Amygdala (tissue), 56 donors: Measurements from ENCODE around the gene HOXC5.

Experiments
- DNase-seq, 56 donors: peaks; one replicate each; lab custom pipeline; 2025; lab: John Stamatoyannopoulos, UW

HOXC5 gene

GRCh38 chr12:54032627-54033100 lies at the start of gene HOXC5:
TSS of gene HOXC5 (plus strand) at chr12:54033050. CDS start at chr12:54033123, 73 bp downstream.
- DNase-seq = peak in 27 of 56 donors; percentile 1 to 68 (median 14)

- no peak for DNase-seq
Measured at GRCh38 chr12:53983568-53983949, 49.3 kb upstream of the HOXC5 start.

GRCh38 chr12:53983950-53984572 lies 48.8 kb upstream of the HOXC5 start:
- no peak for DNase-seq

- peak in 18 of 56 donors; percentile 1 to 58 (median 14) for DNase-seq
Measured at GRCh38 chr12:53984901-53985691, 47.8 kb upstream of the HOXC5 start, which contains the start of gene HOXC10. TSS of gene HOXC10 (plus strand) at chr12:53985146. CDS start at chr12:53985260, 114 bp downstream.

- DNase-seq = no peak
Measured at GRCh38 chr12:53985692-53985993, 47.2 kb upstream of the HOXC5 start.

- no peak for DNase-seq
Measured at GRCh38 chr12:53985994-53986685, 46.7 kb upstream of the HOXC5 start.

DNA sequence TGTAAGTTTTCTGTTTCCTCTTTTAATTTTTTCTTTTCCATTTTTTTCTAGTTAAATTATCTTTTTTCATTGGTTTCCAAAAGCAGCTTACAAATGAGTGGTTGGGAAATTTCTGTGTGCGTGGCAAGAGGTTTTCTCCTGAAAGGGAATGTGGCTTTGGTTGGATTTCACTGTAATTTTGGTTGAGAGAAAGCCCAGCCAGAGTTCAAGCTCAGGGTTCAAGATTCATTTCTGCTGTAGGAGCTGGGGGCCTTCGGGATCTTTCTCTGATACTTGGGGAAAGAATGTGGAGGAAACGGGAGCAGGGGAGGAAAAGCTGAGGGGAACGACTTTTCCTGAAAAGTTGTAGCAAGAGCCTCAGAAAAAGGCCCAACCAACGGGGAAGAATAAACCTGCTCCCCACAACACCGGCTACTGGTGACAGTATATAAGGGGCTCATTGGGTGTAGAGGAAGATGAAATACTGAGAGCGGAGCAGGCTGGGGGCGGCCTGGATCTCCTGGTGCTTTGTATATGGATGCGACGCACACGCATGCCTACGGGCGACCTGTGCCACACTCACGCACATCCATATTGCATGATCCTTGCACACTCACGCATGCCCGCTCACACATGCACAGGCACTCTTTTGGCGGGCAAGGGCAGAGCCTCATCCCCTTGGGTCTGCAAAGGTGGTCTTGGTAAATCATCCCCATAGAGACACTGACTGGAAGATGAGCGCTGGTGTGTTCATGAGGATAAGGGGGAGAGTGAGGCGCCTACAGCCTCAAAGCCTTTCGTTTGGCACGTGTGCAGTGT lies 46.0 kb upstream of the HOXC5 start:
- DNase-seq = no peak

DNA sequence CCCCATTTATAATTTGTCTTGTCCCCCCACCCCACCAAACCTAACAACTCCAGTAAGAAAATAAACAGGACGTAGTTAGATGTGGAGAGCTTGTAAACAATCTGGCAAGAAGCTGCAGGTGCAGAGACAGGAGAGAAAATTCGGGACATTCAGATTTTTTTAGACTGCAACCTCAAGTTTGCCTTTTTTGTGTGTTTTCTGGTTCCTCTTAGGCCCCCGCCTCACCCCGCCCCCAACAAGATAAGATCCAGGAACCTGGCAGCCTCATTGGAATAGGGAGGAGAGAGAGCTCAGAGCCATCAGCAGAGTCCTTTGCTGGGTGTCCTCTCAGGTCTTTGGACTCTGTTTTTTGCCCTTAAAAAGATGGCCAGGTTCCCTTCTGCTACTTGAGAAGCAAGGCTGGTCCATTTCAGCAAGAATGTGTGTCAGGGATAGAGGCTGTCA lies 45.0 kb upstream of the HOXC5 start:
- DNase-seq = no peak

GRCh38 chr12:53988541-53989226 lies 44.2 kb upstream of the HOXC5 start:
- no peak for DNase-seq

GRCh38 chr12:53989227-53990113 lies 43.4 kb upstream of the HOXC5 start:
- DNase-seq = peak in 4 of 56 donors; percentile 3 to 21 (median 10)

- no peak for DNase-seq
Measured at GRCh38 chr12:53990311-53991076, 42.4 kb upstream of the HOXC5 start.

GRCh38 chr12:53991077-53991460 lies 41.8 kb upstream of the HOXC5 start:
- no peak for DNase-seq

DNA sequence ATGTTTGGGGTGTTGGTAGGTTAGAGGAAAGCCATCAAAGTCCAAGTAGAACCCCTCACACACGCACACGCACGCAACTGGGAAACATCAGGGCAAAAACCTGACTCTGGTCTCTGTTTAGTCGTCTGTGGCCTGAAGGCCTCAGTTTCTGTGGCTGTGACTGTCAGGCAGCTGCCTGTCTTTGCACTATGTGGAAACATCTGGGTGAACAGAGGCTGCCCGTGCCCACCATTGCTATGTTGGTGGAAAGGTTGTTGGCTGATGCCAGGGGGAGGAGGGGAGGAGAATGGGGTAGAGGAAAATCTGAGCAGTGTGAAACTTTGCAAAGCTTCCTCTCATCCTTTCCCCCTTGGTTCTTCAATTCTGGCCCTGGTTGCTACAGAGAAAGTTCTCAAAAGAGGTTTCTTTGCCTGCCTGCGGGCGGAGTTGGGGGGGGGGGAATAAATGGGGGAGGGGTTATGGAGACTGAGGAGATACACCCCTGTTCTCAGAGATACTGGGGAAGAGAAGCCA lies 40.4 kb upstream of the HOXC5 start:
- no peak for DNase-seq

DNA sequence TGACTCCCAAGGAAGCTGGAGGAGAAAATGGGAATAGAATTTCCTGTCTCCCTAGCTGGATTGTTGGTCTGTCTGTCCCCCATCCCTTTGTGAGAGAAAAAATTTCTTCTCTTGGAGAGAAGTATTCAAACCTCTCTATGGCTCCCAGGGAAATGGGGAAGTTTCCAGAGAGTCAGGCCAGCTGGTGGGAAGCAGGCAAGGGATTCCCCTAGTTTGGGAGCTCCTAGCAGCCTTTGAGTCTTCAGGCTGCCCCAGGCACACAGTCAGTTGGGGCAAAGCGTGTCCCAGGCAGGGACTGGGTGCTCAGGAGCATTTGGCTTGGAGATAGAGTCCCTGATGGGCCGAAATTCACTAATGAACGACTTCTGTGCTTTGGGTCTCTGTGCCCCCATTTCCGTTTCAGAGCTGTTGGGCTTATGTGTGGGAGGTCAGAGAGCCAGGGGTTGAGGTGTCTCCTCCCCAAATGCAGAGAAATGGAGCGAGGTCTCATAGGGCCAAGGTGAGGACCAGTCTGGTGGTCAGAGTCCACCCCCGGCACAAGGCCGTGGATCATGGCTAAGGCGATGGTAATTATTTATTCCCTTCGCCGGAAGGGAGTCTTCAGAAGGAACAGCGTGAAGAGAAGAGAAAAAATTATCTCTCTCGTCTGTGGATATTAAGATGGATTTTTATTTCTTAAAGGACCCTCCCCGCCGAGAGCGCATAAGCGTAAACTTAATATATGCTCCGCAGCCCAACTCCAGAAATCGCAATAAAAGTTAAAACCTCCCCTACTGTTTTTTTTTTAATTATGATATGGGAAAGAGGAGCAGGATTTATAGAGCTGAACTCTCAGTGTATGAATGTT lies 39.5 kb upstream of the HOXC5 start:
- no peak for DNase-seq

DNA sequence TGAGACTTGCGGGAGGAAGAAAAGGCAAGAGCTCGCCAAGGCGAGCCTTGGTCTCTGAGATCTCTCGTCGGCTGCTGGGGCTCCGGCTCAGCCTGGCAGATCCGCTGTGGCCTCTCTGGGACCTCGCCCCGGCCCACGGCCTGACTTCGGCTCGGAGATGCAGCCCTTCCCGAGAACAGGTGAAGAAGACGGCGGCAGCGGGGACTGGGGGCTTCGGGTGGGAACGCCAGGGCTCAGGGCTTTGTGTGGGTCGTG lies 38.9 kb upstream of the HOXC5 start:
- DNase-seq = no peak

DNA sequence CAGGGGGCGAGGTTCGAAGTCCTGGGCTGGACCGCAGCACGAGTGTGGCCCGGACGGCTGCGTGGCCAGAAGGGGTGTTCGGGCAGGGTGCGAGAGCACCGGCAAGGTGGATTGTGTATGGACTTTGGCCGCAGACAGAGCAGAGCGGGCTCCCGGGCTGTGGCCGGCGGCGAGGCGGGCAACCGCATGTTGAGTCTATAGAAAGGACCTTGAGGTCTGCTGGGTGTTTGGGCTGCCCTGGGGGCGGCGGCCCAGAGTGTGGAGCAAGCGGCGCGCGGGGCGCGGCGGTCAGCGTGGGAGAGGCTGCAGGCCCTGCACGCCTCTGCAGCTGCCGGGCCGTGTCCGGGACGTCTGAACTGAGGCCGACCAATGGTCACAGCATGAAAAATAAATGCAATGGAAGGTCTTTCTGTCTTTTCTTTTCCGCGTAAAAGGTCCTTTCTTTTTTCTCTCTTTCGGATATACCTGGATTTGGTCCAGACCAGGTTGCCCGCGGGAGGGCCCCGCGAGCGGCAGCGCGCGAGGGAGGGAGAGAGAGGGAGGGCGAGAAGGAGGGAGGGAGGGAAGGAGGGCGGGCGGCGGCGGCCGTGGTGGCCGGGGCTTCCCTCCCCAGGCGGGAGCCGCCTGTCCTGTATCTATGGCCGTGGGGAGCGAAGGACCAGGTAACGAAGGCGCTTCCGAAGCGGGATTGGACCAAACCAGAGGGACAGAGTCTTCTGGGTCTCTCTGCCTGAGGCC lies 38.4 kb upstream of the HOXC5 start:
- no peak for DNase-seq

DNA sequence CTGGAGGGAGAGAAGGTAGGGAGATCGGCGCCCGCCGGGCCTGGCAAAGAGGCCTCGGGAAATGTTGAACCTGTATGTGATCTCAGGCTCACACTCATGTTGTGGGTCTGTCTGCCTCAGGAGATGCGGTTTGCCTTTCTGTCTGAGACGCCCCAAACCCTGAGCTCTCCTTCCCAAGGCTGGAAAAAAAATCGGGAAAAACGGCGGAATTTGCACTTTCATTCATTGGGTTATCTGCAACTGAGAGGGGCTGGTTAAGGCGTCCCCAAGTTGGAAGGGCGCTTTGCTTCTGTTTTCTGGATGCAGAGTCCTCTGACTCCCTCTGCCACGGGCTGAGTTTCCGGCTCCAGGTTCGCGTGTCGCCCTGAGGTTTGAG lies 37.9 kb upstream of the HOXC5 start:
- DNase-seq = no peak
